DND-41 (cell line): ENCODE results near the gene GLMN.

ENCODE experiments used
- ATAC-seq: fragments of 200-7000 bp; cut with Tn5 transposase; 3 replicates; pipeline ENCODE4 v1.9.1; 2021; ENCODE audit warnings: low read depth; ENCODE audit not compliant: insufficient read depth
- DNase-seq: peaks from one replicate; pipeline ENCODE4 v3.0.0-alpha.2; 2020
- H2AFZ ChIP-seq: 2 replicates; pipeline ENCODE4 v1.6.0; 2012; ENCODE audit warnings: low read depth, low read length
- H3K27ac ChIP-seq: 2 replicates; pipeline ENCODE4 v1.5.1; 2012; ENCODE audit warnings: low read length, inconsistent platforms
- H3K27me3 ChIP-seq: fragments of 200-600 bp; sonication (generic); 2 replicates; pipeline ENCODE4 v1.6.0; 2012; ENCODE audit warnings: low read length, mild to moderate bottlenecking, inconsistent platforms; ENCODE audit not compliant: insufficient read depth, poor library complexity
- H3K36me3 ChIP-seq: 2 replicates; pipeline ENCODE4 v1.5.1; 2012; ENCODE audit warnings: low read length, inconsistent platforms; ENCODE audit not compliant: insufficient read depth
- H3K4me1 ChIP-seq: 2 replicates; pipeline ENCODE4 v1.5.1; 2012; ENCODE audit warnings: mild to moderate bottlenecking, low read length; ENCODE audit not compliant: insufficient read depth
- H3K4me2 ChIP-seq: 2 replicates; pipeline ENCODE4 v1.6.0; 2012; ENCODE audit warnings: mild to moderate bottlenecking, moderate library complexity, low read length, inconsistent platforms; ENCODE audit not compliant: insufficient read depth
- H3K4me3 ChIP-seq, 2 experiments: fragments of 200-600 bp in 1 of 2; shearing (Covaris generic) in 1 of 2; 2 replicates each; pipeline ENCODE4 v1.5.1; 2012 to 2016; ENCODE audit warnings: inconsistent platforms in 2 of 2, low read length in 2 of 2, mild to moderate bottlenecking in 2 of 2, low read depth in 1 of 2, moderate library complexity in 1 of 2
- H3K79me2 ChIP-seq: 2 replicates; pipeline ENCODE4 v1.6.0; 2012; ENCODE audit warnings: low read length, inconsistent platforms; ENCODE audit not compliant: insufficient read depth
- H3K9ac ChIP-seq: 2 replicates; pipeline ENCODE4 v1.6.0; 2012; ENCODE audit warnings: low read depth, mild to moderate bottlenecking, inconsistent platforms, low read length, moderate library complexity
- H3K9me3 ChIP-seq: 2 replicates; pipeline ENCODE4 v1.5.1; 2012; ENCODE audit warnings: low read length, moderate library complexity, mild to moderate bottlenecking, inconsistent platforms; ENCODE audit not compliant: insufficient read depth, severe bottlenecking
- H4K20me1 ChIP-seq: 2 replicates; pipeline ENCODE4 v1.6.0; 2012; ENCODE audit warnings: low read length; ENCODE audit not compliant: insufficient read depth
- EZH2 ChIP-seq: IDR thresholded peaks from 3 replicates; pipeline ENCODE4 v1.6.1; 2012; ENCODE audit warnings: borderline replicate concordance, low read depth, mild to moderate bottlenecking, moderate library complexity, low read length, inconsistent platforms; ENCODE audit not compliant: severe bottlenecking
- TF ChIP-seq, protein P1 (sequence below): IDR thresholded peaks from 2 replicates; pipeline ENCODE4 v1.5.1; 2012; ENCODE audit warnings: borderline replicate concordance, low read length, moderate library complexity, mild to moderate bottlenecking; ENCODE audit not compliant: poor library complexity, severe bottlenecking; ENCODE audit errors: extremely low read depth

Gene GLMN

DNA sequence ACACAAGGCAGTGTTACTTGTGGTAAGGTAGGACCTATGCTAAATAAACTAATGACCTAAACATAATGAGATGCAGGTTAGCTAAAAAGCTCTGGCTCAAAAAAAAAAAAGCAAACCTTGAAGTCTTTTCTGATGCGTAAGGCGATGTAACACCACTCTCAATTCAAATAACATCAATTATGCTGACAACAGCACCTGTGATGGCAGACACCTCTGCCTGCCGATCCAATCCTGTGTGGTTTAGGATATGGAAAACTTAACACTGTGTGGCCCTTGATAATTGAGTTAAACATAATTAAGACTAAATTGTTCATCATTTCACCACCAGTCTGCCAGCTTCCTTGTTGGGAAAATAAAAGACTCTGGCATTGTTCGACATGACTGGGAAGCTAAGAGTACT is 9.2 kb upstream of the GLMN start:
- H3K4me3 ChIP-seq = no peak overlapping the region
- peaks cover 65% of the 10 kb centered on the region for H3K36me3 ChIP-seq
- ATAC-seq (no peak), DNase-seq (no peak)
- no peak overlapping the region for H2AFZ ChIP-seq
- peaks cover 3% of the 10 kb centered on the region; the same call in 1 of the 2 replicates for H3K79me2 ChIP-seq
- H3K4me1 ChIP-seq = no peaks in the 10 kb centered on the region
- no peaks in the 10 kb centered on the region for H4K20me1 ChIP-seq
- no peak overlapping the region for H3K4me2 ChIP-seq
- H3K9me3 ChIP-seq = no peaks in the 10 kb centered on the region
- H3K9ac ChIP-seq = no peak overlapping the region
- no peaks in the 10 kb centered on the region for H3K27me3 ChIP-seq
- H3K27ac ChIP-seq = no peak overlapping the region
- TF ChIP-seq, protein P1, sequence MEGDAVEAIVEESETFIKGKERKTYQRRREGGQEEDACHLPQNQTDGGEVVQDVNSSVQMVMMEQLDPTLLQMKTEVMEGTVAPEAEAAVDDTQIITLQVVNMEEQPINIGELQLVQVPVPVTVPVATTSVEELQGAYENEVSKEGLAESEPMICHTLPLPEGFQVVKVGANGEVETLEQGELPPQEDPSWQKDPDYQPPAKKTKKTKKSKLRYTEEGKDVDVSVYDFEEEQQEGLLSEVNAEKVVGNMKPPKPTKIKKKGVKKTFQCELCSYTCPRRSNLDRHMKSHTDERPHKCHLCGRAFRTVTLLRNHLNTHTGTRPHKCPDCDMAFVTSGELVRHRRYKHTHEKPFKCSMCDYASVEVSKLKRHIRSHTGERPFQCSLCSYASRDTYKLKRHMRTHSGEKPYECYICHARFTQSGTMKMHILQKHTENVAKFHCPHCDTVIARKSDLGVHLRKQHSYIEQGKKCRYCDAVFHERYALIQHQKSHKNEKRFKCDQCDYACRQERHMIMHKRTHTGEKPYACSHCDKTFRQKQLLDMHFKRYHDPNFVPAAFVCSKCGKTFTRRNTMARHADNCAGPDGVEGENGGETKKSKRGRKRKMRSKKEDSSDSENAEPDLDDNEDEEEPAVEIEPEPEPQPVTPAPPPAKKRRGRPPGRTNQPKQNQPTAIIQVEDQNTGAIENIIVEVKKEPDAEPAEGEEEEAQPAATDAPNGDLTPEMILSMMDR = no peak
- no peak for TF ChIP-seq EZH2

DNA sequence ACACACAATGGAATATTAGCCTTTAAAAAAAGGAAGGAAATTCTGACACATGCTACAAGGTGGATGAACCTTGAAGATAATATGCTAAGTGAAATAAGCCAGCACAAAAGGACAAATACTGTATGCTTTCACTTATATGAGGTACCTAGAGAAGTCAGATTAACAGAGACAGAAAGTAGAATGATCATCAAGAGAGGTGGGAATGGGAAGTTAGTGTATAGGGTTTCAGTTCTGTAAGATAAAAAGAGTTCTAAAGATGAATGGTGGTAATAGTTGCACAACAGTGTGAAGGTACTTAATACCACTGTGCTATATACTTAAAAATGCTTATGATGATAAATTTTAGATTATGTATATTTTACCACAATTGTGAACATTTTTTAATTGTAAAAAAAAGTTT is 7.2 kb upstream of the GLMN start:
- Histone ChIP-seq H3K79me2 (peaks cover 15% of the 10 kb centered on the region), H3K4me2 (no peak overlapping the region), H3K9ac (no peak overlapping the region), H2AFZ (no peak overlapping the region), H4K20me1 (no peaks in the 10 kb centered on the region), H3K36me3 (peaks cover 58% of the 10 kb centered on the region), H3K9me3 (no peaks in the 10 kb centered on the region), H3K4me1 (peaks cover 9% of the 10 kb centered on the region), H3K4me3 (no peak overlapping the region), H3K27ac (no peak overlapping the region), H3K27me3 (no peaks in the 10 kb centered on the region)
- no peak for TF ChIP-seq EZH2
- TF ChIP-seq, protein P1 = no peak
- DNase-seq (no peak), ATAC-seq (no peak)

DNA sequence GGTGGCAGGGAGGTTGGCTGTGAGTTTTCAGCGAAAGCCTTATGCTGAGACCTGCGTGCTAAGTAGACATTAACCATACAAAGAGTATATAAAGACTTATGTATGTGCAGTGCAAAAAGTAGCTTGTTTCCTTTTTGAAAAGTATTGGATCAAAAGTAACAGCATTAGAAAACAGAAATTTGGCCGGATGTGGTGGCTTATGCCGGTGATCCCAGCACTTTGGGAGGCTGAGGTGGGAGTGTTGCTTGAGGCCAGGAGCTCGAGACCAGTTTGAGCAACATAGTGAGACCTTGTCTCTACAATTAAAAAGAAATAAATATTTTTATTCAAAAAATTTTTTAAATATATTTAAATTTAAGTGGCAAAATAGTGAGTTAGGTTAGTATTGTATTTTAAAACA is 2.2 kb upstream of the GLMN start:
- H3K4me2 ChIP-seq = peak overlapping the region; percentile 82; the same call in 1 of the 2 replicates
- H3K4me1 ChIP-seq = peaks cover 46% of the 10 kb centered on the region
- ATAC-seq (no peak), DNase-seq (no peak)
- peaks cover 49% of the 10 kb centered on the region for H3K36me3 ChIP-seq
- H3K79me2 ChIP-seq = peaks cover 61% of the 10 kb centered on the region
- H3K9me3 ChIP-seq = no peaks in the 10 kb centered on the region
- H3K27ac ChIP-seq = no peak overlapping the region
- H4K20me1 ChIP-seq = no peaks in the 10 kb centered on the region; the same call in 1 of the 2 replicates
- TF ChIP-seq, protein P1 = no peak
- no peak for TF ChIP-seq EZH2
- H3K4me3 ChIP-seq = peak overlapping the region in 1 of 2 experiments; percentile 35; a peak in 2 of 4 replicates
- H2AFZ ChIP-seq = no peak overlapping the region
- no peaks in the 10 kb centered on the region for H3K27me3 ChIP-seq
- no peak overlapping the region for H3K9ac ChIP-seq
